GM23338 (cell line): ENCODE measurements around the gene MYOM1. TPM values are rescaled to one million over a fixed set of nuclear protein-coding genes. Genes with fewer than 3 reads are reported as not detected.

Source experiments
- ATAC-seq: fragments of 200-7000 bp; cut with Tn5 transposase; 3 replicates; pipeline ENCODE4 v1.9.1; 2020
- DNase-seq: peaks from one replicate; pipeline ENCODE4 v3.0.0-alpha.2; 2015; ENCODE audit warnings: low spot score
- H2AFZ ChIP-seq: fragments of 200-600 bp; sonication (generic); 2 replicates; pipeline ENCODE4 v1.8.0; 2016; ENCODE audit warnings: antibody characterized with exemption, mild to moderate bottlenecking, moderate library complexity
- H3F3A ChIP-seq: fragments of 200-600 bp; sonication (generic); replicated peaks from 2 replicates; pipeline ENCODE4 v1.8.0; 2017; ENCODE audit warnings: antibody characterized with exemption, mixed run types, low read depth
- H3K27ac ChIP-seq: fragments of 200-600 bp; sonication (generic); 2 replicates; pipeline ENCODE4 v1.6.1; 2016; ENCODE audit warnings: low read depth
- H3K27me3 ChIP-seq: fragments of 200-600 bp; sonication (generic); 2 replicates; pipeline ENCODE4 v1.8.0; 2016; ENCODE audit warnings: mild to moderate bottlenecking, mixed run types, moderate library complexity; ENCODE audit not compliant: insufficient read depth
- H3K36me3 ChIP-seq: fragments of 200-600 bp; sonication (generic); 2 replicates; pipeline ENCODE4 v1.8.0; 2016; ENCODE audit warnings: mild to moderate bottlenecking; ENCODE audit not compliant: insufficient read depth
- H3K4me1 ChIP-seq: fragments of 200-600 bp; sonication (generic); 2 replicates; pipeline ENCODE4 v1.8.0; 2016; ENCODE audit warnings: mild to moderate bottlenecking, moderate library complexity; ENCODE audit not compliant: insufficient read depth
- H3K4me2 ChIP-seq: fragments of 200-600 bp; sonication (generic); 2 replicates; pipeline ENCODE4 v1.7.1; 2017; ENCODE audit warnings: mixed run types
- H3K4me3 ChIP-seq: fragments of 200-600 bp; sonication (generic); 2 replicates; pipeline ENCODE4 v1.6.1; 2016; ENCODE audit warnings: mixed run types
- H3K79me2 ChIP-seq: fragments of 200-600 bp; sonication (generic); replicated peaks from 2 replicates; pipeline ENCODE4 v1.8.0; 2017; ENCODE audit warnings: mild to moderate bottlenecking; ENCODE audit not compliant: insufficient read depth
- H3K9me2 ChIP-seq: fragments of 200-600 bp; sonication (generic); 2 replicates; pipeline ENCODE4 v1.8.0; 2017; ENCODE audit not compliant: insufficient read depth
- H4K20me1 ChIP-seq: fragments of 200-600 bp; sonication (generic); replicated peaks from 2 replicates; pipeline ENCODE4 v1.8.0; 2017; ENCODE audit warnings: mild to moderate bottlenecking; ENCODE audit not compliant: insufficient read depth
- H3K27ac Mint-ChIP-seq: 2 replicates; pipeline ENCODE4 v1.8.0; 2020; ENCODE audit warnings: inconsistent platforms, mild to moderate bottlenecking, moderate library complexity, mixed read lengths
- H3K27me3 Mint-ChIP-seq: 3 replicates; pipeline ENCODE4 v1.8.0; 2022; ENCODE audit warnings: low read depth, mild to moderate bottlenecking, moderate library complexity, mixed read lengths, inconsistent platforms; ENCODE audit not compliant: insufficient read depth, poor library complexity
- H3K36me3 Mint-ChIP-seq: 3 replicates; pipeline ENCODE4 v1.8.0; 2021; ENCODE audit warnings: low read depth, mild to moderate bottlenecking, inconsistent platforms, moderate library complexity, mixed read lengths
- H3K4me1 Mint-ChIP-seq: 3 replicates; pipeline ENCODE4 v1.8.0; 2020; ENCODE audit warnings: mild to moderate bottlenecking, inconsistent platforms, mixed read lengths
- H3K4me3 Mint-ChIP-seq: 3 replicates; pipeline ENCODE4 v1.8.0; 2021; ENCODE audit warnings: moderate library complexity, mild to moderate bottlenecking, inconsistent platforms, mixed read lengths
- H3K9me3 Mint-ChIP-seq: 3 replicates; pipeline ENCODE4 v1.8.0; 2020; ENCODE audit warnings: moderate library complexity, mild to moderate bottlenecking, inconsistent platforms, mixed read lengths
- EZH2 ChIP-seq: fragments of 200-600 bp; sonication (generic); IDR thresholded peaks from one replicate; pipeline ENCODE4 v1.8.0; 2017; ENCODE audit warnings: antibody characterized with exemption, mild to moderate bottlenecking, low read depth; ENCODE audit not compliant: unreplicated experiment
- EZH2phosphoT487 ChIP-seq: fragments of 200-600 bp; sonication (generic); IDR thresholded peaks from one replicate; pipeline ENCODE4 v1.8.1; 2018; ENCODE audit warnings: antibody characterized with exemption; ENCODE audit not compliant: unreplicated experiment
- POLR2AphosphoS5 ChIP-seq: IDR thresholded peaks from 2 replicates; pipeline ENCODE4 v1.6.1; 2016; ENCODE audit warnings: antibody characterized with exemption, low read depth
- REST ChIP-seq: IDR thresholded peaks from one replicate; pipeline ENCODE4 v1.6.1; 2018; ENCODE audit warnings: antibody characterized with exemption; ENCODE audit not compliant: unreplicated experiment
- ZNF114 ChIP-seq: fragments of 250-450 bp; sonication (Bioruptor Pico); IDR thresholded peaks from 2 replicates; pipeline ENCODE4 v1.5.0; 2020; ENCODE audit warnings: mild to moderate bottlenecking, moderate library complexity
- ZNF331 ChIP-seq: fragments of 250-450 bp; sonication (Bioruptor Pico); IDR thresholded peaks from 2 replicates; pipeline ENCODE4 v1.5.0; 2020; ENCODE audit warnings: low read depth, mild to moderate bottlenecking, moderate library complexity
- ZNF462 ChIP-seq: fragments of 250-450 bp; sonication (Bioruptor Pico); IDR thresholded peaks from 2 replicates; pipeline ENCODE4 v1.5.0; 2020; ENCODE audit warnings: mild to moderate bottlenecking, moderate library complexity
- polyA plus RNA-seq: library from polyadenylated mRNA; unstranded; fragments of >200 nt; fragmentation: Nextera tagmentation; extraction: Ambion mirVana; gene quantifications from 2 replicates; pipeline ENCODE4 v1.2.1, GENCODE V29; 2016
- total RNA-seq: library from RNA; depleted of rRNA; stranded (reverse); fragments of >200 nt; shearing (Covaris generic); gene quantifications from 2 replicates; pipeline ENCODE4 v1.2.3, GENCODE V29; 2014

MYOM1 gene
- total and polyA plus RNA-seq, 2 experiments from 2014 or later, result 0.27 to 0.38 TPM

GRCh38 chr18:3193331-3193730 is 26.4 kb downstream of the MYOM1 start:
- Histone ChIP-seq H4K20me1 (no peaks in the 10 kb centered on the region), H3K36me3 (no peaks in the 10 kb centered on the region), H3K4me2 (no peak overlapping the region), H3K9me2 (no peaks in the 10 kb centered on the region), H3K4me3 (no peak overlapping the region), H3F3A (no peaks in the 10 kb centered on the region), H3K27ac (no peak overlapping the region), H3K27me3 (no peaks in the 10 kb centered on the region), H2AFZ (no peak overlapping the region), H3K79me2 (no peaks in the 10 kb centered on the region), H3K4me1 (no peaks in the 10 kb centered on the region)
- Mint-ChIP-seq H3K9me3 (no peaks in the 10 kb centered on the region), H3K4me3 (no peak overlapping the region), H3K4me1 (no peaks in the 10 kb centered on the region), H3K36me3 (no peaks in the 10 kb centered on the region), H3K27me3 (peaks cover 3% of the 10 kb centered on the region), H3K27ac (no peak overlapping the region)
- TF ChIP-seq ZNF331 (CRISPR knock-in tag), result no peak
- no peak for TF ChIP-seq ZNF114 (CRISPR knock-in tag)
- no peak for TF ChIP-seq ZNF462
- no peak for TF ChIP-seq REST
- TF ChIP-seq EZH2, result no peak
- TF ChIP-seq POLR2AphosphoS5, result no peak
- no peak for TF ChIP-seq EZH2phosphoT487
- DNase-seq, result no peak
- no peak for ATAC-seq
